IMR-90 (cell line): ENCODE results near the gene IL22. TPM values are rescaled to one million over a fixed set of nuclear protein-coding genes. Genes with fewer than 3 reads are reported as not detected.

Source experiments
- ATAC-seq: fragments of 200-7000 bp; cut with Tn5 transposase; 2 replicates; pipeline ENCODE4 v1.9.1; 2020; ENCODE audit warnings: low read depth, mild to moderate bottlenecking, moderate library complexity
- BruUV-seq: library from RNA; stranded (reverse); fragments of 400-500 nt; replicated peaks from 2 replicates; lab custom pipeline; 2021; lab: Mats Ljungman, UMichigan
- CTCF ChIA-PET: fragments of 300-600 bp; formaldehyde crosslinking; extraction: SDS; loops from one replicate; lab custom pipeline; 2021; ENCODE audit warnings: antibody characterized with exemption; lab: Yijun Ruan, JAX
- POLR2A ChIA-PET: fragments of 300-600 bp; sonication (Branson Sonifier 250); formaldehyde crosslinking; loops from one replicate; lab custom pipeline; 2022; ENCODE audit warnings: antibody characterized with exemption; ENCODE audit not compliant: unreplicated experiment; lab: Charles Lee
- DNase-seq: peaks from one replicate; pipeline ENCODE4 v3.0.0; 2013
- H2AFZ ChIP-seq: replicated peaks from 2 replicates; pipeline ENCODE3; 2013; ENCODE audit warnings: low read length, mild to moderate bottlenecking; ENCODE audit not compliant: poor library complexity
- H2AK5ac ChIP-seq: 2 replicates; pipeline ENCODE4 v1.6.1; 2013; ENCODE audit warnings: low read depth, low read length, inconsistent platforms
- H2AK9ac ChIP-seq: replicated peaks from 2 replicates; pipeline ENCODE3; 2013; ENCODE audit warnings: mild to moderate bottlenecking, low read depth, low read length, moderate library complexity; ENCODE audit not compliant: poor library complexity
- H2BK120ac ChIP-seq: 2 replicates; pipeline ENCODE4 v1.6.1; 2013; ENCODE audit warnings: low read depth, low read length, inconsistent platforms
- H2BK15ac ChIP-seq: 3 replicates; pipeline ENCODE4 v1.6.1; 2013; ENCODE audit warnings: low read depth, low read length, inconsistent platforms
- H2BK20ac ChIP-seq: 2 replicates; pipeline ENCODE4 v1.6.1; 2013; ENCODE audit warnings: low read depth, mild to moderate bottlenecking, inconsistent platforms, low read length, moderate library complexity
- H2BK5ac ChIP-seq: 2 replicates; pipeline ENCODE4 v1.6.1; 2013; ENCODE audit warnings: mild to moderate bottlenecking, low read depth, low read length, inconsistent platforms; ENCODE audit not compliant: poor library complexity, severe bottlenecking
- H3K14ac ChIP-seq: replicated peaks from 2 replicates; pipeline ENCODE4 v1.6.1; 2013; ENCODE audit warnings: low read depth, low read length, inconsistent platforms
- H3K18ac ChIP-seq: 2 replicates; pipeline ENCODE4 v1.6.1; 2013; ENCODE audit warnings: low read depth, low read length, control low read depth
- H3K23ac ChIP-seq: 2 replicates; pipeline ENCODE4 v1.6.1; 2013; ENCODE audit warnings: low read depth, low read length, inconsistent platforms
- H3K27ac ChIP-seq: 2 replicates; pipeline ENCODE4 v1.5.1; 2013; ENCODE audit warnings: mild to moderate bottlenecking, control low read depth, low read length; ENCODE audit not compliant: insufficient read depth
- H3K27me3 ChIP-seq: 2 replicates; pipeline ENCODE4 v1.6.1; 2013; ENCODE audit warnings: low read length; ENCODE audit not compliant: control insufficient read depth, insufficient read depth
- H3K36me3 ChIP-seq: 2 replicates; pipeline ENCODE4 v1.6.1; 2013; ENCODE audit warnings: low read length, mixed read lengths; ENCODE audit not compliant: control insufficient read depth, insufficient read depth
- H3K4ac ChIP-seq: 2 replicates; pipeline ENCODE4 v1.6.1; 2013; ENCODE audit warnings: low read depth, low read length, inconsistent platforms
- H3K4me1 ChIP-seq: 2 replicates; pipeline ENCODE4 v1.6.1; 2013; ENCODE audit warnings: low read length, mixed read lengths; ENCODE audit not compliant: control insufficient read depth, insufficient read depth
- H3K4me2 ChIP-seq: 2 replicates; pipeline ENCODE4 v1.6.1; 2013; ENCODE audit warnings: low read depth, mild to moderate bottlenecking, control low read depth, low read length, moderate library complexity
- H3K4me3 ChIP-seq: 2 replicates; pipeline ENCODE4 v1.5.1; 2013; ENCODE audit warnings: low read depth, mild to moderate bottlenecking, control low read depth, low read length, moderate library complexity; ENCODE audit not compliant: insufficient read depth
- H3K56ac ChIP-seq: 2 replicates; pipeline ENCODE4 v1.6.1; 2013; ENCODE audit warnings: low read length, inconsistent platforms; ENCODE audit not compliant: insufficient read depth; ENCODE audit errors: extremely low read depth
- H3K79me1 ChIP-seq, 2 experiments: 2 replicates each; pipeline ENCODE4 v1.6.1; 2013; ENCODE audit warnings: low read length in 2 of 2, inconsistent platforms in 1 of 2, low read depth in 1 of 2
- H3K9ac ChIP-seq: 2 replicates; pipeline ENCODE4 v1.6.1; 2013; ENCODE audit warnings: low read depth, low read length, control low read depth
- H3K9me1 ChIP-seq: 2 replicates; pipeline ENCODE4 v1.6.1; 2013; ENCODE audit warnings: low read length, inconsistent platforms; ENCODE audit not compliant: insufficient read depth
- H3K9me3 ChIP-seq: 2 replicates; pipeline ENCODE4 v1.6.1; 2013; ENCODE audit warnings: low read length; ENCODE audit not compliant: control insufficient read depth, insufficient read depth
- H4K20me1 ChIP-seq: 2 replicates; pipeline ENCODE4 v1.6.1; 2013; ENCODE audit warnings: low read length, inconsistent platforms; ENCODE audit not compliant: insufficient read depth
- H4K5ac ChIP-seq: 2 replicates; pipeline ENCODE4 v1.6.1; 2013; ENCODE audit warnings: mild to moderate bottlenecking, low read depth, low read length, control low read depth
- H4K8ac ChIP-seq, 2 experiments: 2 replicates each; pipeline ENCODE4 v1.6.1; 2013; ENCODE audit warnings: low read depth in 2 of 2, low read length in 2 of 2, control low read depth in 1 of 2, inconsistent platforms in 1 of 2
- H4K91ac ChIP-seq: 2 replicates; pipeline ENCODE4 v1.6.1; 2013; ENCODE audit warnings: low read depth, low read length, inconsistent platforms; ENCODE audit not compliant: insufficient read depth
- MAZ ChIP-seq: IDR thresholded peaks from 2 replicates; pipeline ENCODE4 v1.6.1; 2012; ENCODE audit warnings: low read depth, mild to moderate bottlenecking, low read length, improper control_type of control experiment, moderate library complexity, borderline replicate concordance
- MXI1 ChIP-seq: IDR thresholded peaks from 2 replicates; pipeline ENCODE4 v1.6.1; 2012; ENCODE audit warnings: low read depth, mild to moderate bottlenecking, low read length, moderate library complexity, borderline replicate concordance
- NFE2L2 ChIP-seq: fragments of 150-350 bp; IDR thresholded peaks from 2 replicates; pipeline ENCODE4 v1.6.1; 2016; ENCODE audit warnings: low read depth, mild to moderate bottlenecking, low read length
- RAD21 ChIP-seq: IDR thresholded peaks from 2 replicates; pipeline ENCODE4 v1.6.1; 2012; ENCODE audit warnings: low read length, improper control_type of control experiment
- RCOR1 ChIP-seq: IDR thresholded peaks from 2 replicates; pipeline ENCODE4 v1.6.1; 2012; ENCODE audit warnings: mild to moderate bottlenecking, low read length, improper control_type of control experiment; ENCODE audit not compliant: insufficient replicate concordance
- RFX5 ChIP-seq: IDR thresholded peaks from 2 replicates; pipeline ENCODE4 v1.8.0; 2012; ENCODE audit warnings: low read depth, mild to moderate bottlenecking, low read length, moderate library complexity
- SMC3 ChIP-seq: fragments of 150-350 bp; IDR thresholded peaks from 2 replicates; pipeline ENCODE4 v1.6.1; 2016; ENCODE audit warnings: low read depth, mild to moderate bottlenecking, antibody characterized with exemption, low read length, moderate library complexity
- dilution Hi-C: fragments of 300-500 bp; cut with HindIII; formaldehyde crosslinking; loops from one replicate; pipeline ENCODE4 v1.14.3; 2018; ENCODE audit warnings: low sequenced_read_pairs; ENCODE audit not compliant: unreplicated experiment
- in situ Hi-C: fragments of 300-500 bp; cut with MboI; formaldehyde crosslinking; loops from 3 replicates; pipeline ENCODE4 v1.14.3; 2019; ENCODE audit warnings: low sequenced_read_pairs, inconsistent platforms, mixed read lengths
- intact Hi-C: fragments of 100-400 bp; cut with micrococcal nuclease; formaldehyde crosslinking; loops from 2 replicates; pipeline ENCODE4 v1.10.0; 2022
- polyA plus RNA-seq, 3 experiments: library from polyadenylated mRNA; depleted of rRNA; stranded (reverse); fragments of >200 nt; gene quantifications; 2 replicates each; pipeline ENCODE4 v1.2.3, GENCODE V29; 2012; ENCODE audit warnings: low replicate concordance in 1 of 3
- total RNA-seq: library from RNA; depleted of rRNA; stranded (reverse); fragments of >200 nt; gene quantifications from 2 replicates; pipeline ENCODE4 v1.2.3, GENCODE V29; 2012
- TF ChIP-seq, protein P1 (sequence below): fragments of 150-350 bp; IDR thresholded peaks from 2 replicates; pipeline ENCODE4 v1.6.1; 2017; ENCODE audit warnings: mild to moderate bottlenecking, antibody characterized with exemption, low read length, low read depth
- TF ChIP-seq, protein P2 (sequence below): conservative IDR thresholded peaks from 2 replicates; pipeline ENCODE4 v1.5.1; 2012; ENCODE audit warnings: mild to moderate bottlenecking, low read depth, low read length, improper control_type of control experiment

The IL22 gene
- total and polyA plus RNA-seq, 2 of the 4 experiments (the other 2 are of a cell fraction) = not detected

DNA sequence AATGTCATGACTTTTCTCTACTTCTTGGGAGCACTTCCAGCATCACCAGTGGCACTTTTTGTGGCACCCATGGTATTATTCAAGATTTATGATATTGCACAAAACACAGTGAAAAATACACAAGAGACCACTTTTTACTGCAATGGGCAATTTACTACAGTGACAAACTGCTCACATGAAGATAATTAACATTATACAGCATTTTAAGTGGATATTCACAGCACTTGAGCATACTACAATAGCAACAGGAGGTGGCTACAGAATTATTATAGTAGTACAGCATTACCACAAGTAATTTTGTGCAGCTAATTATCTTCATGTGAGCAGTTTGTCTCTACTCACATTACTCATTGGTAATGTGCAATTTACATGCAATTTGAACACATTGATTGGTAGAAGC is 46.1 kb downstream of the IL22 start:
- no peak for ATAC-seq
- Histone ChIP-seq H2AK5ac (no peak overlapping the region), H3K56ac (no peak overlapping the region), H3K27ac (no peak overlapping the region), H3K9me1 (no peaks in the 10 kb centered on the region), H3K79me1 (no peaks in the 10 kb centered on the region), H3K36me3 (no peaks in the 10 kb centered on the region), H2AFZ (no peak overlapping the region), H3K4me1 (no peaks in the 10 kb centered on the region), H4K91ac (no peak overlapping the region), H2BK15ac (no peak overlapping the region), H2BK20ac (no peak overlapping the region), H4K8ac (no peak overlapping the region), H3K4me2 (no peak overlapping the region), H2BK120ac (no peak overlapping the region), H3K27me3 (peaks cover 4% of the 10 kb centered on the region), H3K23ac (no peak overlapping the region), H3K4ac (no peak overlapping the region), H3K4me3 (no peak overlapping the region), H4K5ac (no peak overlapping the region), H4K20me1 (no peaks in the 10 kb centered on the region), H2BK5ac (no peak overlapping the region), H3K18ac (no peak overlapping the region), H3K14ac (no peak overlapping the region), H3K9ac (no peak overlapping the region), H2AK9ac (no peak overlapping the region), H3K9me3 (no peaks in the 10 kb centered on the region)
- no TSS peak for BruUV-seq
- intact Hi-C loops = no loop called here
- CTCF ChIA-PET = no interaction called here
- POLR2A ChIA-PET = no interaction called here
- no peak for DNase-seq
- dilution Hi-C loops = loop anchor here (25.0 kb wide), 1 partner anchor 105 kb away; no protein-coding TSS in a partner anchor
- in situ Hi-C loops = no loop called here
- no peak for TF ChIP-seq MXI1
- TF ChIP-seq, protein P1, sequence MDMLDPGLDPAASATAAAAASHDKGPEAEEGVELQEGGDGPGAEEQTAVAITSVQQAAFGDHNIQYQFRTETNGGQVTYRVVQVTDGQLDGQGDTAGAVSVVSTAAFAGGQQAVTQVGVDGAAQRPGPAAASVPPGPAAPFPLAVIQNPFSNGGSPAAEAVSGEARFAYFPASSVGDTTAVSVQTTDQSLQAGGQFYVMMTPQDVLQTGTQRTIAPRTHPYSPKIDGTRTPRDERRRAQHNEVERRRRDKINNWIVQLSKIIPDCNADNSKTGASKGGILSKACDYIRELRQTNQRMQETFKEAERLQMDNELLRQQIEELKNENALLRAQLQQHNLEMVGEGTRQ = no peak
- no peak for TF ChIP-seq NFE2L2
- no peak for TF ChIP-seq MAZ
- TF ChIP-seq RCOR1 = no peak
- TF ChIP-seq RFX5 = no peak
- no peak for TF ChIP-seq SMC3
- TF ChIP-seq, protein P2, sequence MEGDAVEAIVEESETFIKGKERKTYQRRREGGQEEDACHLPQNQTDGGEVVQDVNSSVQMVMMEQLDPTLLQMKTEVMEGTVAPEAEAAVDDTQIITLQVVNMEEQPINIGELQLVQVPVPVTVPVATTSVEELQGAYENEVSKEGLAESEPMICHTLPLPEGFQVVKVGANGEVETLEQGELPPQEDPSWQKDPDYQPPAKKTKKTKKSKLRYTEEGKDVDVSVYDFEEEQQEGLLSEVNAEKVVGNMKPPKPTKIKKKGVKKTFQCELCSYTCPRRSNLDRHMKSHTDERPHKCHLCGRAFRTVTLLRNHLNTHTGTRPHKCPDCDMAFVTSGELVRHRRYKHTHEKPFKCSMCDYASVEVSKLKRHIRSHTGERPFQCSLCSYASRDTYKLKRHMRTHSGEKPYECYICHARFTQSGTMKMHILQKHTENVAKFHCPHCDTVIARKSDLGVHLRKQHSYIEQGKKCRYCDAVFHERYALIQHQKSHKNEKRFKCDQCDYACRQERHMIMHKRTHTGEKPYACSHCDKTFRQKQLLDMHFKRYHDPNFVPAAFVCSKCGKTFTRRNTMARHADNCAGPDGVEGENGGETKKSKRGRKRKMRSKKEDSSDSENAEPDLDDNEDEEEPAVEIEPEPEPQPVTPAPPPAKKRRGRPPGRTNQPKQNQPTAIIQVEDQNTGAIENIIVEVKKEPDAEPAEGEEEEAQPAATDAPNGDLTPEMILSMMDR = no peak
- TF ChIP-seq RAD21 = no peak
